HFFc6 (cell line): ENCODE measurements around the gene CHRNG. TPM values are rescaled to one million over a fixed set of nuclear protein-coding genes. Genes with fewer than 3 reads are reported as not detected.
A peak's percentile ranks its signal among the peaks of the same experiment; 100 is the strongest.

Experiments
- DNase-seq: peaks from one replicate; pipeline ENCODE4 v3.0.0-alpha.2; 2018
- H3K27ac Mint-ChIP-seq: 2 replicates; pipeline ENCODE4 v1.8.0; 2020; ENCODE audit warnings: mild to moderate bottlenecking, mixed read lengths
- H3K27me3 Mint-ChIP-seq: 2 replicates; pipeline ENCODE4 v1.8.0; 2021; ENCODE audit warnings: mild to moderate bottlenecking, moderate library complexity, mixed read lengths; ENCODE audit not compliant: insufficient read depth
- H3K36me3 Mint-ChIP-seq: 2 replicates; pipeline ENCODE4 v1.8.0; 2021; ENCODE audit warnings: low read depth, mixed read lengths
- H3K4me1 Mint-ChIP-seq: 2 replicates; pipeline ENCODE4 v1.8.0; 2020; ENCODE audit warnings: low read depth, mixed read lengths
- H3K4me3 Mint-ChIP-seq: 2 replicates; pipeline ENCODE4 v1.8.0; 2020; ENCODE audit warnings: mild to moderate bottlenecking, moderate library complexity, mixed read lengths
- H3K9me3 Mint-ChIP-seq: 2 replicates; pipeline ENCODE4 v1.8.0; 2020; ENCODE audit warnings: mild to moderate bottlenecking, mixed read lengths
- CTCF ChIP-seq: fragments of 200-600 bp; sonication (generic); IDR thresholded peaks from 2 replicates; pipeline ENCODE4 v1.5.0; 2021; ENCODE audit warnings: antibody characterized with exemption, mild to moderate bottlenecking
- total RNA-seq, 6 experiments: library from RNA; stranded (reverse); fragmentation: NEBNext Ultra II Directional; extraction: Animal tissue kit (Norgen Biotek cat#: 25700); gene quantifications; 2 replicates in 1 of 6; 3 replicates in 5 of 6; pipeline ENCODE4 v1.2.3, GENCODE V29; 2021

CHRNG gene
- total RNA-seq, 6 experiments from 2014 or later, result not detected

- no peak for DNase-seq
- no peak for TF ChIP-seq CTCF
These were observed 4.6 kb downstream of the CHRNG start for GRCh38 chr2:232543928-232544631.

GRCh38 chr2:232544674-232545073 is 5.2 kb downstream of the CHRNG start:
- Mint-ChIP-seq H3K27me3 (peaks cover 11% of the 10 kb centered on the region; the same call in 1 of the 2 replicates), H3K36me3 (peaks cover 10% of the 10 kb centered on the region), H3K27ac (no peak overlapping the region), H3K4me3 (no peak overlapping the region), H3K9me3 (no peaks in the 10 kb centered on the region; the same call in 1 of the 2 replicates), H3K4me1 (peaks cover 15% of the 10 kb centered on the region)
- no peak for DNase-seq
- no peak for TF ChIP-seq CTCF

More at GRCh38 chr2:232543928-232544631, 4.6 kb downstream of the CHRNG start:
- Mint-ChIP-seq H3K27ac (no peak overlapping the region), H3K4me3 (no peak overlapping the region), H3K36me3 (peaks cover 8% of the 10 kb centered on the region; the same call in 1 of the 2 replicates), H3K27me3 (peaks cover 14% of the 10 kb centered on the region; the same call in 1 of the 2 replicates), H3K4me1 (peaks cover 12% of the 10 kb centered on the region), H3K9me3 (no peaks in the 10 kb centered on the region)

GRCh38 chr2:232545511-232546375 is 6.3 kb downstream of the CHRNG start:
- Mint-ChIP-seq H3K27ac (no peak overlapping the region), H3K9me3 (no peaks in the 10 kb centered on the region; the same call in 1 of the 2 replicates), H3K4me1 (peaks cover 18% of the 10 kb centered on the region), H3K27me3 (peaks cover 15% of the 10 kb centered on the region), H3K36me3 (peaks cover 13% of the 10 kb centered on the region), H3K4me3 (no peak overlapping the region)
- TF ChIP-seq CTCF, result no peak
- no peak for DNase-seq

GRCh38 chr2:232547991-232548390 is 8.5 kb downstream of the CHRNG start:
- Mint-ChIP-seq H3K27ac (no peak overlapping the region), H3K36me3 (peaks cover 29% of the 10 kb centered on the region), H3K27me3 (peaks cover 4% of the 10 kb centered on the region), H3K4me3 (no peak overlapping the region), H3K4me1 (peaks cover 32% of the 10 kb centered on the region), H3K9me3 (no peaks in the 10 kb centered on the region; the same call in 1 of the 2 replicates)
- DNase-seq, result no peak
- no peak for TF ChIP-seq CTCF

GRCh38 chr2:232549655-232550353 is 10.3 kb downstream of the CHRNG start:
- TF ChIP-seq CTCF, result no peak
- Mint-ChIP-seq H3K9me3 (no peaks in the 10 kb centered on the region; the same call in 1 of the 2 replicates), H3K36me3 (peaks cover 34% of the 10 kb centered on the region), H3K27ac (peak overlapping the region; percentile 97), H3K4me3 (peak overlapping the region; percentile 98), H3K27me3 (peaks cover 4% of the 10 kb centered on the region), H3K4me1 (peaks cover 50% of the 10 kb centered on the region)
- no peak for DNase-seq
